HepG2 (cell line): ENCODE data around the gene TMEM258. TPM values are rescaled to one million over a fixed set of nuclear protein-coding genes. Genes with fewer than 3 reads are reported as not detected.
A peak's percentile ranks its signal among the peaks of the same experiment; 100 is the strongest.

ENCODE experiments used
- ATAC-seq: fragments of 200-7000 bp; cut with Tn5 transposase; 3 replicates; pipeline ENCODE4 v1.9.1; 2020; ENCODE audit warnings: mild to moderate bottlenecking, moderate library complexity
- BruUV-seq: library from RNA; stranded (reverse); fragments of 400-500 nt; replicated peaks from 2 replicates; lab custom pipeline; 2021; lab: Mats Ljungman, UMichigan
- CTCF ChIA-PET: fragments of 300-600 bp; formaldehyde crosslinking; extraction: SDS; loops from one replicate; lab custom pipeline; 2021; ENCODE audit warnings: low total read pairs, inconsistent platforms, low intra/inter-chr PET ratio; lab: Yijun Ruan, JAX
- POLR2A ChIA-PET: fragments of 350-600 bp; sonication (Branson Sonifier 250); formaldehyde crosslinking; loops from one replicate; lab custom pipeline; 2020; ENCODE audit warnings: antibody characterized with exemption, inconsistent platforms; lab: Yijun Ruan, JAX
- DNase-seq: peaks from one replicate; pipeline ENCODE4 v3.0.0-alpha.2; 2015; ENCODE audit warnings: low spot score
- FAIRE-seq: peaks from 3 replicates; lab custom pipeline; 2011; peaks lifted over from hg19 to GRCh38; lab: Jason Lieb, UNC
- H2AFZ ChIP-seq: one replicate; pipeline ENCODE4 v1.6.1; 2011; ENCODE audit warnings: low read length, inconsistent platforms
- H3K27ac ChIP-seq: fragments of 300-600 bp; 3 replicates; pipeline ENCODE4 v1.8.0; 2011; ENCODE audit warnings: mixed run types, mild to moderate bottlenecking, mixed read lengths, low read length, inconsistent platforms; ENCODE audit not compliant: insufficient read depth; ENCODE audit errors: extremely low read length
- H3K27me3 ChIP-seq, 2 experiments: fragments of 200-600 bp in 1 of 2; 2 replicates in 1 of 2; 3 replicates in 1 of 2; pipeline versions ENCODE4 v1.6.0 to v1.8.0; 2011; ENCODE audit warnings: low read length in 2 of 2, mild to moderate bottlenecking in 2 of 2, moderate library complexity in 2 of 2, inconsistent platforms in 1 of 2; ENCODE audit not compliant: insufficient read depth in 2 of 2, control insufficient read depth in 1 of 2
- H3K36me3 ChIP-seq, 2 experiments: fragments of 200-600 bp in 1 of 2; replicated peaks in 1 of 2; 2 replicates in 1 of 2; 3 replicates in 1 of 2; pipeline versions ENCODE4 v1.5.1 to v1.8.0; 2011; ENCODE audit warnings: low read length in 2 of 2, inconsistent platforms in 1 of 2; ENCODE audit not compliant: insufficient read depth in 2 of 2, control insufficient read depth in 1 of 2
- H3K4me1 ChIP-seq: 2 replicates; pipeline ENCODE4 v1.5.1; 2012; ENCODE audit warnings: low read length, inconsistent platforms; ENCODE audit not compliant: insufficient read depth
- H3K4me2 ChIP-seq: 2 replicates; pipeline ENCODE4 v1.6.0; 2011; ENCODE audit warnings: low read depth, low read length, inconsistent platforms
- H3K4me3 ChIP-seq, 3 experiments: fragments of 200-600 bp in 1 of 3; sonication (generic), shearing (Covaris generic) in 1 of 3; replicated peaks in 1 of 3; 2 replicates each; pipeline ENCODE4 v1.5.1; 2011 to 2016; ENCODE audit warnings: low read length in 3 of 3, inconsistent platforms in 2 of 3, low read depth in 2 of 3, mild to moderate bottlenecking in 2 of 3, control low read depth in 1 of 3, mixed read lengths in 1 of 3; ENCODE audit not compliant: insufficient read depth in 1 of 3
- H3K79me2 ChIP-seq: one replicate; pipeline ENCODE4 v1.6.1; 2011; ENCODE audit warnings: low read length, inconsistent platforms; ENCODE audit not compliant: insufficient read depth
- H3K9ac ChIP-seq: 2 replicates; pipeline ENCODE4 v1.6.0; 2011; ENCODE audit warnings: mild to moderate bottlenecking, low read depth, low read length, inconsistent platforms; ENCODE audit not compliant: insufficient read depth
- H3K9me3 ChIP-seq: 2 replicates; pipeline ENCODE4 v1.5.1; 2012; ENCODE audit warnings: mild to moderate bottlenecking, low read length
- H4K20me1 ChIP-seq: 2 replicates; pipeline ENCODE4 v1.6.0; 2011; ENCODE audit warnings: inconsistent platforms, mild to moderate bottlenecking, low read length, moderate library complexity; ENCODE audit not compliant: insufficient read depth
- EEA1 ChIP-seq: sonication (generic); formaldehyde crosslinking; IDR thresholded peaks from 2 replicates; pipeline ENCODE4 v1.5.1; 2020; ENCODE audit warnings: mild to moderate bottlenecking, missing genetic modification reagents, borderline replicate concordance
- MXD1 ChIP-seq: sonication (generic); formaldehyde crosslinking; IDR thresholded peaks from 2 replicates; pipeline ENCODE4 v1.4.0; 2020; ENCODE audit warnings: mild to moderate bottlenecking, missing genetic modification reagents
- MXI1 ChIP-seq: IDR thresholded peaks from 3 replicates; pipeline ENCODE4 v1.6.1; 2012; ENCODE audit warnings: low read depth, low read length, inconsistent platforms, borderline replicate concordance
- STAG1 ChIP-seq: sonication (generic); formaldehyde crosslinking; IDR thresholded peaks from 2 replicates; pipeline ENCODE4 v1.4.0; 2020; ENCODE audit warnings: missing genetic modification reagents
- THAP11 ChIP-seq: IDR thresholded peaks from 2 replicates; pipeline ENCODE4 v1.6.1; 2016; ENCODE audit warnings: missing biosample characterization, missing genetic modification reagents
- TRAFD1 ChIP-seq: sonication (generic); formaldehyde crosslinking; IDR thresholded peaks from 2 replicates; pipeline ENCODE4 v1.5.1; 2020; ENCODE audit warnings: missing genetic modification reagents, mild to moderate bottlenecking, borderline replicate concordance
- ZNF614 ChIP-seq: IDR thresholded peaks from 2 replicates; pipeline ENCODE4 v1.6.1; 2018; ENCODE audit warnings: missing biosample characterization, missing genetic modification reagents, inconsistent platforms, borderline replicate concordance
- ZNF670 ChIP-seq: sonication (generic); formaldehyde crosslinking; IDR thresholded peaks from 2 replicates; pipeline ENCODE4 v1.8.0; 2022; ENCODE audit warnings: mild to moderate bottlenecking, missing genetic modification reagents, borderline replicate concordance
- WGBS: methylation state at CpG from one replicate; pipeline ENCODE4 v1.1.6; 2017; ENCODE audit warnings: low lambda C conversion rate; 5-methylcytosine and 5-hydroxymethylcytosine counted together
- in situ Hi-C: cut with HindIII; loops from 2 replicates; pipeline ENCODE4 v1.10.0; 2017; ENCODE audit warnings: low pct_unique_long_range_greater_than_20kb; ENCODE audit not compliant: extremely low pct_ligation_motif_present
- intact Hi-C: fragments of 100-400 bp; cut with micrococcal nuclease; formaldehyde crosslinking; loops from one replicate; pipeline ENCODE4 v1.10.0; 2022; ENCODE audit not compliant: unreplicated experiment
- polyA plus RNA-seq, 8 experiments: library from polyadenylated mRNA; depleted of rRNA in 3 of 8; stranded (reverse) in 7 of 8; unstranded in 1 of 8; fragments of >200 nt; fragmentation: Illumina TruSeq in 4 of 8; extraction: Trizol in 4 of 8; gene quantifications; 2 replicates each; pipeline versions ENCODE4 v1.2.1 to v1.2.3, GENCODE V29; 2011 to 2016; ENCODE audit warnings: low read depth in 4 of 8, missing spikeins in 1 of 8, mixed read lengths in 1 of 8; ENCODE audit not compliant: insufficient read depth in 1 of 8
- total RNA-seq, 5 experiments: library from RNA; depleted of rRNA; stranded (reverse); fragments of >200 nt; fragmentation: Illumina TruSeq; extraction: Trizol; gene quantifications; 2 replicates each; pipeline ENCODE4 v1.2.3, GENCODE V29; 2016; ENCODE audit warnings: low read depth in 1 of 5
- TF ChIP-seq, protein P1 (sequence below): sonication (generic); formaldehyde crosslinking; IDR thresholded peaks from 2 replicates; pipeline ENCODE4 v1.5.0; 2020; ENCODE audit warnings: mild to moderate bottlenecking, missing genetic modification reagents, borderline replicate concordance

Gene TMEM258
- total and polyA plus RNA-seq, 2 of the 13 experiments (the other 11 are each of a cell fraction or from before 2014, with no cell fraction given) = 175 to 424 TPM

DNA sequence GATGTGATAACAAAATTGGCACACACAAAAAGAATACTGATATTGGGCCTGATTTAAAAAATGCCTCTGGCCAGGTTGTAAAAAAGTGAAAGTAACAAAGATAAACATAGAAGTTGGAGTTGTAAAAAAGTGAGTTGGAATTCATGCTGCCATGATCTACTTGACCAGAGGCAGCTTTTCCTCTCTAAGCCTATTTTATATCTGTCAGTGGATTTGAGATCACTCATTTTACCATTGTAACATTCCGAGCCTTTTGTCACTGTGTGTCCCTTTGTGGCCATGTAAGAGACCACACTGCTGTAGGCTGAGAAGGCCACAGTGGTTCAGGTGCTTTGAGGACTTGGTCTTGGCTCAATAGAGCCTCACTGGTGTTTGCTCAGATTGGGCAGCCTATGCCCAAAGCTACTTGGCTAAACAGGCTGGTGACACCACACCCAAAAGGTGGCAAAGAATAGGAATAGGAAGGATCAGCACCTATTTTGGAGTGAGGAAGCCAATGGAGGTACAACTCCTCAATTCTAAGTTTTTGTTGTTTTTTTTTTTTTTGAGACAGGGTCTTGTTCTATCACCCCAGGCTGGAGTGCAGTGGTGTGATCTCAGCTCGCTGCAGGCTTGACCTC lies 7.4 kb upstream of the TMEM258 start (continued):
- TF ChIP-seq TRAFD1 (CRISPR knock-in tag) = no peak

- Histone ChIP-seq H3K27me3 (no peaks in the 10 kb centered on the region; a peak in 1 of 5 replicates), H3K9me3 (no peaks in the 10 kb centered on the region), H2AFZ (no peak overlapping the region), H3K9ac (no peak overlapping the region), H3K27ac (peak overlapping the region; percentile 5), H4K20me1 (no peaks in the 10 kb centered on the region; the same call in 1 of the 2 replicates), H3K4me2 (no peak overlapping the region), H3K4me3 (no peak overlapping the region), H3K79me2 (peaks cover 37% of the 10 kb centered on the region), H3K36me3 (peaks cover 8 to 31% of the 10 kb centered on the region in 2 experiments), H3K4me1 (peaks cover 40% of the 10 kb centered on the region)
- ChIA-PET CTCF (interaction anchor here (0.8 to 2.2 kb wide), 10 partner anchors 19 to 310 kb away, joined by 3 to 7 read pairs (median 4); partner anchors contain the start of genes FADS1 and FADS2), POLR2A (interaction anchor here (0.9 to 3.2 kb wide), 4 partner anchors 17 to 176 kb away, joined by 4 to 28 read pairs (median 4); partner anchors contain the start of genes FADS1 and FTH1)
- peak; percentile 85 for FAIRE-seq
- intact Hi-C loops = loop anchor here (1.0 to 2.0 kb wide), 4 partner anchors 19 to 311 kb away; no protein-coding TSS in a partner anchor
- ATAC-seq = peak; percentile 13; the same call in 1 of the 3 replicates
- DNase-seq = peak; percentile 78
- 74% methylated on average over 3 of the region's 3 CpGs for WGBS
- in situ Hi-C loops = loop anchor here (10.0 kb wide), 1 partner anchor 287 kb away; no protein-coding TSS in a partner anchor
- no TSS peak for BruUV-seq
- no peak for TF ChIP-seq MXD1 (CRISPR knock-in tag)
- TF ChIP-seq, protein P1, sequence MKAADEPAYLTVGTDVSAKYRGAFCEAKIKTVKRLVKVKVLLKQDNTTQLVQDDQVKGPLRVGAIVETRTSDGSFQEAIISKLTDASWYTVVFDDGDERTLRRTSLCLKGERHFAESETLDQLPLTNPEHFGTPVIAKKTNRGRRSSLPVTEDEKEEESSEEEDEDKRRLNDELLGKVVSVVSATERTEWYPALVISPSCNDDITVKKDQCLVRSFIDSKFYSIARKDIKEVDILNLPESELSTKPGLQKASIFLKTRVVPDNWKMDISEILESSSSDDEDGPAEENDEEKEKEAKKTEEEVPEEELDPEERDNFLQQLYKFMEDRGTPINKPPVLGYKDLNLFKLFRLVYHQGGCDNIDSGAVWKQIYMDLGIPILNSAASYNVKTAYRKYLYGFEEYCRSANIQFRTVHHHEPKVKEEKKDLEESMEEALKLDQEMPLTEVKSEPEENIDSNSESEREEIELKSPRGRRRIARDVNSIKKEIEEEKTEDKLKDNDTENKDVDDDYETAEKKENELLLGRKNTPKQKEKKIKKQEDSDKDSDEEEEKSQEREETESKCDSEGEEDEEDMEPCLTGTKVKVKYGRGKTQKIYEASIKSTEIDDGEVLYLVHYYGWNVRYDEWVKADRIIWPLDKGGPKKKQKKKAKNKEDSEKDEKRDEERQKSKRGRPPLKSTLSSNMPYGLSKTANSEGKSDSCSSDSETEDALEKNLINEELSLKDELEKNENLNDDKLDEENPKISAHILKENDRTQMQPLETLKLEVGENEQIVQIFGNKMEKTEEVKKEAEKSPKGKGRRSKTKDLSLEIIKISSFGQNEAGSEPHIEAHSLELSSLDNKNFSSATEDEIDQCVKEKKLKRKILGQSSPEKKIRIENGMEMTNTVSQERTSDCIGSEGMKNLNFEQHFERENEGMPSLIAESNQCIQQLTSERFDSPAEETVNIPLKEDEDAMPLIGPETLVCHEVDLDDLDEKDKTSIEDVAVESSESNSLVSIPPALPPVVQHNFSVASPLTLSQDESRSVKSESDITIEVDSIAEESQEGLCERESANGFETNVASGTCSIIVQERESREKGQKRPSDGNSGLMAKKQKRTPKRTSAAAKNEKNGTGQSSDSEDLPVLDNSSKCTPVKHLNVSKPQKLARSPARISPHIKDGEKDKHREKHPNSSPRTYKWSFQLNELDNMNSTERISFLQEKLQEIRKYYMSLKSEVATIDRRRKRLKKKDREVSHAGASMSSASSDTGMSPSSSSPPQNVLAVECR (CRISPR knock-in tag) = peak; percentile 15; the same call in 1 of the 2 replicates
- no peak for TF ChIP-seq ZNF670 (CRISPR knock-in tag)
- peak; percentile 83 for TF ChIP-seq STAG1 (CRISPR knock-in tag)
- TF ChIP-seq MXI1 = peak; percentile 20; the same call in 1 of the 3 replicates
- 0 out of 2 replicates have a peak, but pooled peaks have one; percentile 25 for TF ChIP-seq THAP11 (CRISPR knock-in tag)
- no peak for TF ChIP-seq EEA1 (CRISPR knock-in tag)
- 0 out of 2 replicates have a peak, but pooled peaks have one; percentile 18 for TF ChIP-seq ZNF614 (CRISPR knock-in tag)
Observed at GRCh38 chr11:61797263-61797944, 5.0 kb upstream of the TMEM258 start.
